H1 (cell line): ENCODE results near the gene STT3A. TPM values are rescaled to one million over a fixed set of nuclear protein-coding genes. Genes with fewer than 3 reads are reported as not detected.

ENCODE experiments used
- polyA plus RNA-seq, 7 experiments: library from polyadenylated mRNA; depleted of rRNA in 3 of 7; stranded (reverse) in 5 of 7; unstranded in 2 of 7; fragments of >200 nt in 5 of 7; fragments of 200-250 nt in 2 of 7; gene quantifications; 1 replicate in 5 of 7; 2 replicates in 1 of 7; 4 replicates in 1 of 7; pipeline versions ENCODE4 v1.2.1 to v1.2.3, GENCODE V29; 2011 to 2013; ENCODE audit warnings: missing spikeins in 2 of 7, mixed read lengths in 2 of 7
- small RNA-seq: library from polyadenylated mRNA; stranded (forward); fragments of <200 nt; extraction: miRNeasy Mini kit (QIAGEN cat#:217004); gene quantifications from one replicate; pipeline ENCODE3, GENCODE V24; 2013; ENCODE audit not compliant: insufficient read depth
- total RNA-seq: library from RNA; stranded (reverse); fragmentation: NEBNext Ultra II Directional; extraction: Animal tissue kit (Norgen Biotek cat#: 25700); gene quantifications from 2 replicates; pipeline ENCODE4 v1.2.1, GENCODE V29; 2021

STT3A gene
- total and polyA plus RNA-seq, 2 of the 8 experiments (the other 6 are each of a cell fraction or from before 2014, with no cell fraction given) = 173 to 211 TPM

Small RNA genes lying within 50 kb of the gene (small RNA-seq; reads per million reads assigned to genes)
- not detected for gene RNU2-35P
- gene RNU6-1156P = not detected

Other genes with a start within 250 kb of the STT3A start
- gene FEZ1, start 96.6 kb upstream of the STT3A start, total RNA-seq = 51.6 and 59.6 TPM in 2 replicates
- gene FEZ1, start 96.6 kb upstream of the STT3A start, polyA plus RNA-seq (2011; rRNA removed) = 72.5 and 73.6 TPM in 2 replicates
- 130 and 135 TPM in 2 replicates for gene EI24, start 23.4 kb upstream of the STT3A start, total RNA-seq
- 176 and 264 TPM in 2 replicates for gene EI24, start 23.4 kb upstream of the STT3A start, polyA plus RNA-seq (2011; rRNA removed)
- gene CHEK1, start 32.3 kb downstream of the STT3A start, total RNA-seq = 133 and 139 TPM in 2 replicates
- 24.1 and 37.7 TPM in 2 replicates for gene CHEK1, start 32.3 kb downstream of the STT3A start, polyA plus RNA-seq (2011; rRNA removed)
- not detected in 2 replicates for gene ACRV1, start 88.0 kb downstream of the STT3A start, total RNA-seq
- gene ACRV1, start 88.0 kb downstream of the STT3A start, polyA plus RNA-seq (2011; rRNA removed) = 0.06 TPM in 1 of 2 replicates, not detected in the other
- gene PATE1, start 153.4 kb downstream of the STT3A start, total RNA-seq = not detected in 2 replicates
- gene PATE1, start 153.4 kb downstream of the STT3A start, polyA plus RNA-seq (2011; rRNA removed) = not detected in 2 replicates
- gene PATE2, start 186.0 kb downstream of the STT3A start, total RNA-seq = not detected in 2 replicates
- gene PATE2, start 186.0 kb downstream of the STT3A start, polyA plus RNA-seq (2011; rRNA removed) = 0.14 TPM in 1 of 2 replicates, not detected in the other
- gene PATE3, start 195.3 kb downstream of the STT3A start, total RNA-seq = not detected in 2 replicates
- gene PATE3, start 195.3 kb downstream of the STT3A start, polyA plus RNA-seq (2011; rRNA removed) = not detected in 2 replicates
- not detected in 2 replicates for gene PATE4, start 240.5 kb downstream of the STT3A start, total RNA-seq
- not detected in 2 replicates for gene PATE4, start 240.5 kb downstream of the STT3A start, polyA plus RNA-seq (2011; rRNA removed)